CD4-positive, alpha-beta T cell treated with Interleukin-15 for 1 hour (primary cell): ENCODE results near the gene IL31RA.
"Not testable (repeated sequence)": the region's sequence is repeated elsewhere in the genome, so short reads cannot be mapped to it uniquely, and the experiment has no call there.

Experiments used
- DNase-seq: peaks from one replicate; pipeline ENCODE4 v3.0.0-alpha.2; 2020

Gene IL31RA

DNA sequence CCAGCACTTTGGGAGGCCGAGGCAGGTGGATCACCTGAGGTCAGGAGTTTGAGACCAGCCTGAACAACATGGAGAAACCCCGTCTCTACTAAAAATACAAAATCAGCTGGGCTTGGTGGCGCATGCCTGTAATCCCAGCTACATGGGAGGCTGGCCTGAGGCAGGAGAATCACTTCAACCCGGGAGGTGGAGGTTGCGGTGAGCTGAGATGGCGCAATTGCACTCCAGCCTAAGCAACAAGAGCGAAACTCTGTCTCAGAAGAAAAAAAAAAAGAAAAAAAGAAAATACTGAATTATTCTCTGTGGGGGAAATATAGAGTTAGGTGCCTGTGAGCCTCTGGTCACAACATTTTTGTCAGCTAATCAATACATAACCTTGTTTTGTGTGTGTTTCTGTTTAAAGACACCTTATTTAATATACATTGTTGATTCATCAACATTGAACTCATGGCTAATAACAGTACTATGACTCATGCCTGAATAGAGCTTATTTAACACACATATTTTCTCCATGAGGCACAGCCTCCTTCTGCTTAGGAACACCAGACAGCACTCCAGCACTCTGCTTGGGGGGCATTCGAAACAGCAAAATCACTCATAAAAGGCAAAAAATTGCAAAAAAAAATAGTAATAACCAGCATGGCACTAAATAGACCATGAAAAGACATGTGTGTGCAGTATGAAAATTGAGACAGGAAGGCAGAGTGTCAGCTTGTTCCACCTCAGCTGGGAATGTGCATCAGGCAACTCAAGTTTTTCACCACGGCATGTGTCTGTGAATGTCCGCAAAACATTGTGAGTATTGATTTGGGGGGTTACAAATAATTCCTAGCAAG, at the start of gene IL31RA:
TSS of gene IL31RA (plus strand) at position 519 of the 836 bp plus-strand sequence. CDS start at position 733, 214 bp downstream.
- no peak for DNase-seq

DNA sequence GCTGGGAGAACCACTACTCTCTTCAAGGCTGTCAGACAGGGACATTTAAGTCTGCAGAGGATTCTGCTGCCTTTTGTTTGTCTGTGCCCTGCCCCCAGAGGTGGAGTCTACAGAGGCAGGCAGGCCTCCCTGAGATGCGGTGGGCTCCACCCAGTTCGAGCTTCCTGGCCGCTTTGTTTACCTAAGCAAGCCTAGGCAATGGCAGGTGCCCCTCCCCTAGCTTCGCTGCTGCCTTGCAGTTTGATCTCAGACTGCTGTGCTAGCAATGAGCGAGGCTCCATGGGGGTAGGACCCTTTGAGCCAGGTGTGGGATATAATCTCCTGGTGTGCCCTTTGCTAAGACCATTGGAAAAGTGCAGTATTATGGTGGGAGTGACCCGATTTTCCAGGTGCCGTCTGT, 42.3 kb upstream of the IL31RA start:
- DNase-seq = not testable (repeated sequence)

DNA sequence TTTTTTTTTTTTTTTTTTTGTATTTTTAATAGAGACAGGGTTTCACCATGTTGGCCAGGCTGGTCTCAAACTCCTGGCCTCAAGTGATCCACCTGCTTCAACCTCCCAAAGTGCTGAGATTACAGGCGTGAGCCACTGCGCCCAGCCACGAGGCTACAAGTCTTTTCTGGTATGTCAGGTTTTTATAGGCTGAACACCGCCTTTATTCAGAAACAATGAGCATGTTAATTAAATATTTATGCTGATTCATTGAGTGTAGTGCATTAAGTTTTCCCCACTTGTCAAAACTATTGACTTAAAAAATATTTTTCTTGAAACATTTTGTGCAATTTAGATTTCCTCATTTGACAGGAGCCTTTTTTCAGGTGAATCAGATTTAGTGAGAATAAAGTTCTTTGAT, 35.2 kb upstream of the IL31RA start:
- DNase-seq = not testable (repeated sequence)

DNA sequence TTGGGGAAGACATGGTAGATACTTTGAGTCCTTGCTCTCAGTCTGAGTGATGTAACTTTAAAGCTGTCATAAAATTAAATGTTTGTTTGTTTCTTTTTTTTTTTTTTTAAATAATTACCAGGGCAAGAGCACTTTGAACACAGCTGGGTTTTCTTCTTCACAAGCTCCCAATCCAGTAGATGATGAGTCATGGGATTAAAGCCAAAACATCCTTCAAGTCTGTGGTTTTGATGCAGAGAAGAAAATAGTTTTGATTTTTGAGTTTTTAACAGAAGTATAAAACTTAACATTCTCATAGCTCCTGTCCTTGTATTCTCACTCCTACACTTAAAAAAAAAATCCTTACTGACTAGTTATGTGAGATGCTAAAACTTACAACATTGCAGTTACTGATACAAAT, 34.8 kb upstream of the IL31RA start:
- DNase-seq = no peak

DNA sequence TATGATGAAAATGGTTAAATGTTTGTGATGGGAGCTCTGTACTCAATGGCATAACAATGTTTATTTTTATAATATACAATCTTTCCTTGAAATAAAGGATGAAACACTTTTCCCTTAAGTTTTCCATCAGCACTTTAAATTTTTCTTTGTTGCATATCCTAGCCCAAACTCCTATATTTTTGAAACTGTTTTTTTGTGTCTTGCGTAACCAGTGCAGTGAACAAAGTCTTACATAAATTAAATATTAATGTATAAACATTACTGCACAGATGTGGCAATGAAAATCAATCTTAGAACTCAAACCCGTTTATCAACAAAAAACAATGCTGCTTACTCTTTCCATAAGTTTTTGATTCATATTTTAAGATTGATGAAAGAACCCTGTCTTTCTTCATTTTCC, 34.1 kb upstream of the IL31RA start:
- DNase-seq = no peak

DNA sequence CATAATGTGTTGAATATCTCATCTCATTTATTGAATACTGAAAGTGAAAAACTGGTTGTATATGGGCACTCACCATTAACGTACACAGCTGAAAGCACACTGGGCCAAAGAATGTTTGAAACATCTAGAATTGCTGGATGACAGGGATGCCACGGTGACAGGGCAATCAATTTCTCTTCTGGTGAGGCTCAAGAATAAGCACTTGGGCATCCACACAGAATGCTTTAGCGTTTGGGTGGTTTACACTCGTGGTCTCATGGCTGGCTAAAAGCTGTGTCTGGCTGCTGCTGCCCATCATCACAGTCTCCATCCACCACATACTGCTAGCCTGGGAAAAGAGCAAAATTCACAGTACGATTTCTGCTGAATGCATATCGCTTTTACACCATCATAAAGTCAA, 30.7 kb upstream of the IL31RA start:
- no peak for DNase-seq

DNA sequence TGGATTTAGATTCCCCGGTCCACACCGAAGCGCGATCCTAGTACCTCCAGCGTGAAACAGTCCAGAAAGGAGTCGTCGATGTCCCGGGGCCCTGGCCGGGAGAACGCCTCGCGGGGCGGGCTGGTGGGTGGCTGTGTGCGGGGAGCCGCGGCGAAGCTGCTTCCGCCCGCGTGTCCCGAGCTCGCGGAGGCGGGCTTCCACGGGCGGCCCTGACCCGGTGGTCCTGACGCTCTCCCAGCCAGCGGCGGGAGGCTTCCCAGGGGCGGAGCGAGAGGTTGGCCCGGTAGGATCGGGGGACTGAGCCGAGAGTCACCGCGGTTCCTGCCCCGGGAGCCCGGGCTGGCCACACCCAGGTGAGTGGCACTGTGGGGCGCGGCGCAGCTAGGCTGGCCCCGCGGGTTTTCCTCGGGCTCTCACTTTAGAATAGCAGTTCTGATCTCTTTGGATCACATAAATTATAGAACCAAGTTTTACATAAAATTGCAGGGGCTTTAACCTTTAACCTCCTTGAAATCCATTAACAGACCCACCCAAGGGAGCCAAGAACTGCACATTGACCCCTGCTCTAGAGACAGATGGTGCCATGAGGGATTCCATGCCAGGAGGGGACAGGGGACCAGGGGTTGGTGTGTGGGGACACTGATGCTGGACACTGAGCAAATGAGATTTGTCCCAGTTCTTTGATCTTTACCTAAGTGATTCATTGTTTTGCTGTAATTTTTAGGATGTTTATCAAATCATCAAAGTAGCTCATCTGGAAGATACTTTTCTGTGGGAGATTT, 29.2 kb upstream of the IL31RA start:
- DNase-seq = no peak

DNA sequence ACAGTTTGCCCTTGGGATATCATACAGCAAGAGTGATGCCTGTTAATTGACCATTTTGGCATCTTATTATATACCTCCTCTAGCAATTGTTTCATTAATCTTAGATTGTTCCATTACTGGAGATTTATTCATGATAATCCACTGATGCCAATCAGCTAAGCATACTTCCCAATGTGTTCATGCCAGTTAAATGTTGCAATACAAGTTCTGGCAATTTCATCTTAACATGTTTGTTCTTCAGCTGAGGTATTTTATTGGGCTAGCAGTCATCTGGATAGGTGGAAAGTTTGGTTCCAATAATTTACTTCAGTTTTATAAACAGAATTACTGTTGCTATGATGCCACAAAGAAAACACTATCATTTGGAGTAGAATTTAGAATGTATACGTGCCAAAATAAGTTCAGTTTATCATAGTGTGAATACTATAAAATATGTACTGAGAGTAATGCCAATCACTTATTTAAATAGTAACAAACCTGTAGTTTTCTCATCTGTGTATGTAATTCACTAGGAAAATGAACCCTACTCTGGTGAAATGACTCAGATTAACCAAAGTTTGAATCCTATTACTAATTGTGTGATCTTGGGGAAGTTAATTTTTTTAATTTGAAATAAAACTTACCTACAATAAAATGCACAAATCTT, 27.9 kb upstream of the IL31RA start:
- DNase-seq = no peak

DNA sequence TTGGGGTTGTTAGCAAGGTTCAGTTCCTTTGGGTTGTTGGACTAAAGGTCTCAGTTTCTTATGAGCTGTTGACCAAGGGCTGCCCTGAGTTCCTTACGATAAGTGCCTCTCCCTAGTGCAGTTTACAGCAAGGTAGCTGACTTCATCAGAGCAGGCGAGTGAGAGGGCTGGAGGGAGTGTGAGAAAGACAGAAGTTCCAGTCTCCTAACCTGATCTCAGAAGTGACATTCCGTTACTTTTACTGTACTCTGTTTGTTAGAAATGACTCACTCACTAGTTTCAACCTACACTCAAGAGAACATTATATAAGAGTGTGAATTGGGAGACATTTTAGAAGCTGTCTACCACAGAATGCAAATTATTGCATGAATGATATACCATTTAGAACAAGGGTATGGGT, 21.2 kb upstream of the IL31RA start:
- DNase-seq = no peak

DNA sequence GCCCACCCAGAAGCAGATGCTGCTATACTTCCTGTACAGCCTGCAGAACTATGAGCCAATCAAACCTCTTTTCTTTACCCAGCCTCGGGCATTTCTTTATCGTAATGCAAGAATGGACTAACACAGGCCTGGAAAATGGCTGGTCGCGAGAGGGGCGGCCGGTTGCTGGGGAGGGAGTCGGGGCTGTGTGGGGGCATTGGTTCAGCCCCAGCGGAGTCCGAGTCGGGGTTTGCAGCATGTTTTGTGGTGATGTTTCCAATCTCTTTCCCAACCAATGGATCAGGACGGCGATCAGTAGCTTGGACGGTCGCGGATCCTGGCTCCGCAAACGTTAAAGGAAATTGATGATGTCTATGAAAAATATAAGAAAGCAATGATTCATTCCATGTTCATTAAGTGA, 18.7 kb upstream of the IL31RA start:
- DNase-seq = no peak

DNA sequence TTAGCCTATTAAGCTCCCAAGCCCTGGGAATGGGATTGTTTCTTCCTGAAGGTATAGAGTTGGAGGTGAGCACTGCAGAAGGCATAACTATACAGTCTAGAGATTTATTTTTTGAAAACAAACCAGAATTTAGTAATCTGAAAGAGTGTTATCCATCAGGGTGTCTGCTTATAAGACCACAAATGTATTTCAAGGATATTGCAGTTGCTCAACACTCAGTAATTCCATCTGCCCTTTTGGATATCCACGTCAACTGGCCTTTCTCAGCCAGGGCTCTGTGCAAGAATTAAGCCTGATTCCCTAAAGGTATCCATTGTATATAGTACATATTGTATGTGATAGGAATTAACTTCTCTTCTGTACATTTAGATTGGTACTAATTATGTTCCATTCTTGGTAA, 15.0 kb upstream of the IL31RA start:
- no peak for DNase-seq

DNA sequence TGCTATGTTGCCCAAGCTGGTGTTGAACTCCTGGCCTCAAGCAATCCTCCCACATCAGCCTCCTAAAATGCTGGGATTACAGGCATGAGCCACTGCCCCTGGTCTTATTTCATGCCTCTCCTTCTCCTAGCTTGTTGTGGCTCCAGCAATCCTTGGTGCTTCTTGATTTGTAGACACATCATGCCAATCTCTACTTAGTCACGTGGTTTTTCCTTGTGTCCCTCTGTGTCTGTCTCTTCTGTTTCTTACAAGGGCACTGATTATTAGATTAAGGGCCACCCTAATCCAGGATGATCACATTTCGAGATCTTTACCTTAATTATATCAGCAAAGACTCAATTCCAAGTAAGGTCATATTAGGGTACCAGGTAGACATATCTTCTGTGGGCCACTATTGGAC, 9.2 kb upstream of the IL31RA start:
- DNase-seq = no peak

DNA sequence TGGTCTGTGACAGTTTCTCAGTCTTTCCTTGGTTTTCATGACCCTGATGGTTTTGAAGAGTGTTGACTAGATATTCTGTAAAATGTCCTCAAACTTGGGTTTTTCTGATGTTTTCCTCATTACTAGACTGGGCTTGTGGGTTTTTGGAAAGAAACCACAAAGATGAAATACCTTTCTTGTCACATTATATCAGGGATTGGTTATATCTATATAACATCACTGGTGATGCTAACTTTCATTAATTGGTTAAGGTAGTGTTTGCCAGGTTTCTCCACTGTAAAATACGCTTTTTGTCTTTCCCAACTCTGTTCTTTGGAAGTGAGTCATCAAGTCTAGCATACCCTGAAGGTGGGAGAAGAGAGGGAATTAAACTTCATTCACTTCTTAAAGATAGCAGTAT, 3.3 kb upstream of the IL31RA start:
- DNase-seq = no peak

DNA sequence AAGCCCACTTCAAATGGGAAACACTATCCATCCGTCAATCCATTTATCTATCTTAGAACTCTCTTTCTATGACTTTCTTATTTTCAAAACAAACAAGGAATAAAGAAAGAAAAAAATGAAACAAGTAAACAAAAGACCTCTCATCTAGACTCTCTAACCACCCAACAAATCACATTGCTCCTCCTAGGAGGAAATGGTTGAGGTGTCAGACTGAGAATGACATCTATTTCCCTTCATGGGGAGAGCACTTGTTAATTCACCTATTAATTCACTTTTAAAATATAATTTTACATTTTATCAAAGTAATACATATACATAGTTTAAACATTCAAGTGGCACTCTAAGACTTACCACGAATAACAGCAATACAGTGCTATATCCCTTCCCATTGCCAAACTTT, 2.4 kb upstream of the IL31RA start:
- DNase-seq = no peak

DNA sequence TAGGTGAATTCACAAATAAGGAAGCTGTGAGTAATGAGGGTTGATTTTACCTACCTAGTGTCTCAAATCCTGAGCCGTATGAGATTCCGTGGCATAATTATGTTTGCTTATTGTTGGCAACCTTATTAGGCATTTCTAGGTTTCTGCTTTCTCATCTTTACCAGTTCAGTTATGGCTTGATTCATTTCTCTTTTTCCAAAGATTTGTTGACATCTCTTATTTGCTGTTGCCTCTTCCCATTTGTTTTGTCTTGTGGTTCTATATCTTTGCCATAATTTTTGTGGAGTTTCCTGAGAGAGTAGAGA, 470 bp downstream of the IL31RA start:
- DNase-seq = no peak

DNA sequence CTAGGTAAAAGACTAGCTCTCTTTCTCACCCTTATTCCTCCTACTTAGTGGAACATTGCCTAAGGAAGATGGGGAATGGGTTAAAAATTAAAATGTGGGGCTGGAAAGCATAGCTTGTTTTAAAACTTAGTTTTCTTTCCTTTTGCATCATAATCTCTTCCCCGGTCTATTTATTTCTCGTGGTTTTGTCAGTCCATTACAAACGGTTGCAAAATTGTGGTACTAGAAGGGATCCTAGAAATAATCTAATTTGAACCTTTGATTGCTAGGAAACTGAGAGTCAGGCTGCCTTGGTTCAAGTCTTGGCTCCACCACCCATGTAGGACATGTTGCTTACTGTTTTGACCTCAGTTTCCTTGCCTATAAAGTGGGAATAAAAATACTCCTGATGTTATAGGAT, 1.3 kb downstream of the IL31RA start:
- no peak for DNase-seq

DNA sequence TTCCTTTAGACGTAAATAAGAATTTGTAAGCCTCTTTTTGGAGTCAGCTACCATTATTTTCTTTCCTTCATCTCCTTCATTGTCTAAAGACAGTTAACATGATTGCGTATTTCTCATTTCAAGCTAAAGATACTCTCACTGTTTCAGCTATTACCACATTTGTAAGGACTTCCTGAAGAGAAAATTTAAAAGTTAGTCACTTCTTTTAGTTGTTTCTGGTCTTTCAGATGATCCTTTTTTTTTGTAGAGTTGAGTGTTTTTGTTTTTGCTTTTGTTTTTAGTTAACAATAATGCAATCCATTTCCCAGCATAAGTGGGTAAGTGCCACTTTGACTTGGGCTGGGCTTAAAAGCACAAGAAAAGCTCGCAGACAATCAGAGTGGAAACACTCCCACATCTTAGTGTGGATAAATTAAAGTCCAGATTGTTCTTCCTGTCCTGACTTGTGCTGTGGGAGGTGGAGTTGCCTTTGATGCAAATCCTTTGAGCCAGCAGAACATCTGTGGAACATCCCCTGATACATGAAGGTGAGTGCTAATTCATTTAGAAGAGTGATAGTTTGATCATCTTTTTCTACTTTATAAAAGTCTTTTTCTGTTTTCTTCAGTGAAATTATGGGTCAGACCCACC, 2.0 kb downstream of the IL31RA start:
- DNase-seq = no peak

DNA sequence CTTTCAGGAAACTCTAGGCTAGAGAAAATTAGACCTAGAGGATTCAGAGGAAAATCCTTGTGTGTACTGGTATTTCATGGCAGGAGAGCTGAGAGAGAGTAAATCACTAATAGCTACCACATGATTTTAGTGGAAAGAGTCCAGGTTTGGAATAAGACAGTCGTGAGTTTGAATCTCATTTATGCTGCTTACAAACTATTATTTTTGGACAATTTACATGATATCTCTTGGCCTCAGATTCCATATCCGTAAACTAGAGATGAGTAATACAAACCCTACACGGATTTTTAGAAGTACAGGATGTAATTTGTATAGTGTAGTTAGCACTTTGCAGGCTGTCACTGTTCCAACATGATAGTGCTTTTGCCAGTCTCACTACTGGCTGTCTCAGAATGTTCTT, 2.7 kb downstream of the IL31RA start:
- DNase-seq = no peak

DNA sequence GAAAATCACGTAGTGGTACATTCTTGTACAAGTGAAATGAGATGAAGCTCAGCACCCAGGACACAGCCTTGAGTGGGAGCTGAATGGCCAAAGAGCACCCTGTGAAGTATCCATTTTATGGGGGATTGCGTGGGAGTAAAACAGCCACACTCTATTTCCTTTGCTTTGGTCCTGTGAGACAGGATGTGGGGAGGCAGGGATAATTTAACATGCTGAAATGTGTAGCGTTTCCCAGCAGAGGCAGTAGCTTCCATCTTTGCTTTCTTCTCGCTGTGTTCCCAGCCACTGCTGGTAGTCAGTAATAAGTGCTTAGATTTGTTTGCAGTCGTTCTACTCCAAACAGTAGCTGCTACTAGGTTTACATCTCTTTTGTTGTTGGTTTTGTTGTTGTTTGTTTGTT, 4.4 kb downstream of the IL31RA start:
- DNase-seq = no peak

DNA sequence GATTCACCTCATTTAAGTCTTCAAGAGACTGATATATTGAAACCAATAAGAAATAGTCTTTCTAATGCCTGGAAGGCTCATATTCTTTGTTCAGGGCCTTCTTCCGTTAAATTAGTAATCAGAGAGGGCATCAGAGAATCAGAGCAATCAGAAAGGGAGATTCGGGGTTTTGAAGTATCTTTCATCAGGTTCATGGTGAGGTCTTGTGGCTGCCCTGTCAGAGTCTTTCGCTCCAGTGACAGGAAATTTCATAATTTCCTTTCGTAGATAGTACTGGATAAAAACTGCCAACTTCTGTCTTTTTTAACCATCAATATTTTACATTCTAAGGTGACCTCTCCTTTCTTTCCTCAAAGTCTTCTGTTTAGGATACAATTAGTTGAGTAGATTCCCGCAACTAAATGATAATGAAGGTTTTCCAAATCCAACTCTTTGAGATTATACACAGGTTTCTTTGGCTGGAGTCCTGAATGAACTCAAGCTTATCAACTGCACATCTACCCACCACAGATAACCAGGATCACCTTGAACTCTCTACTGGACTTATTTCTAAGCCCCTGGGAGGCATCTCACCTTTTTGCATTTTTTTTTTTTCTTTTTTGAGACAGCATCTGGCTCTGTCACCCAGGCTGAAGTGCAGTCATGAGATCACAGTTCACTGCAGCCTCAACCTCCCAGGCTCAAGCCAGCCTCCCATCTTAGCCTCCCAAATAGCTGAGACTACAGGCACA, 5.5 kb downstream of the IL31RA start:
- DNase-seq = no peak

DNA sequence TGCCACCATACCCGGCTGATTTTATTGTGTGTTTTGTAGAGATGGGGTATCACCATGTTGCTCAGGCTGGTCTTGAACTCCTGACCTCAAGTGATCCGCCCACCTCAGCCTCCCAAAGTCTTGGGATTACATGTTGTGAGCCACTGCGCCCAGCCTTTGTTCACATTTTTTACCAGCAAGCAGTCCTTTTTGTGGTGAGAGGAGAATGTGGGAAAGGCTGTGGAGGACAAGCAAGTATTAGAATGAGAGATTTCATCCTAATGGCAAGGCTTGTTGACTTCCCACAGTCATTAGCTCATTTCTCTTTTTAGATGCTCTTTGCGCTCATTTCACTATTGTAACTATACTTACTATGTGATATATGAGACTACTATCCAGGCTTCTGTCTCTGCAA, 6.1 kb downstream of the IL31RA start:
- DNase-seq = no peak

DNA sequence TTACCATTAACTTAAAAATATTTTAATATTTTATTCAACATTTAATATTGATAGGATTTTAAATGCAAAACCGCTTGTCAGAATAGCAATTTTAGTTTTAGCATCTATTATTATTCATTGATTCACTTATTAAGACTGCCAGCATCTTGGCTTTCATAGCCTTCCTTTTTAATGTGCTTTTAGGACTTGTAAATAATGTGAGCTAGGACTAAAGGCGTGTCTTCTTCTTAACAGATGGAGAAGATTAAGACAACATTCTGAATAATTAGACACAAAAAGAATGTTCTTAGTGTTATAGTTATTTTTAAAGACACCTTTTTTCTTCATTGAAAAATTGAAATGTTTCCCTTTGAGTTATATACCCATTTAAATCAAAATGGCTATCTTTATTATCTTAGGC, 6.9 kb downstream of the IL31RA start:
- no peak for DNase-seq

DNA sequence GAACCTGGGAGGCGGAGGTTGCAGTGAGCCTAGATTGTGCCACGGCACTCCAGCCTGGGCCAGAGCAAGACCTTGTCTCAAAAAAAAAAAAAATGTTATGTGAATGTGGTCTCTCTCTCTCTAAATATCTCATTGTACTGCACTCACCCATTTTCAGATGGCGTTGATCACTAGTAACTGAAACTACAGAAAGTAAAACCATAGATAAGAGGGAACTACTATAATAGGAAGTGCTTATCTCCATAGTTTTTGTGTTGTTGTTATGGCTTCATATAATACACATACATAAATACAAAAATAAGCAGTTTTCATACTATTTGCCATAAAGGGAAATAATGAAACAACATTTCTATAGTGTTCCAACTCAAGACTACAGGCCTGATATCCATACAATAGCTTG, 9.1 kb downstream of the IL31RA start:
- DNase-seq = no peak
